MM.1S (cell line): Measurements from ENCODE around the gene CACNB2.

Source experiments
- DNase-seq: peaks from one replicate; pipeline ENCODE4 v3.0.0-alpha.2; 2015
- H2AFZ ChIP-seq: fragments of 300-600 bp; sonication (generic); 2 replicates; pipeline ENCODE4 v1.6.0; 2016; ENCODE audit warnings: antibody characterized with exemption, low read length
- H3F3A ChIP-seq: fragments of 300-600 bp; sonication (generic); 2 replicates; pipeline ENCODE4 v1.6.1; 2016; ENCODE audit warnings: mild to moderate bottlenecking, antibody characterized with exemption, low read length, moderate library complexity, mixed read lengths; ENCODE audit not compliant: insufficient read depth
- H3K27ac ChIP-seq: fragments of 300-600 bp; sonication (generic); 2 replicates; pipeline ENCODE4 v1.5.1; 2016; ENCODE audit warnings: mild to moderate bottlenecking, low read length
- H3K27me3 ChIP-seq: fragments of 300-600 bp; sonication (generic); replicated peaks from 2 replicates; pipeline ENCODE4 v1.6.0; 2016; ENCODE audit warnings: low read length; ENCODE audit not compliant: insufficient read depth
- H3K36me3 ChIP-seq: fragments of 300-600 bp; sonication (generic); replicated peaks from 2 replicates; pipeline ENCODE4 v1.6.1; 2016; ENCODE audit warnings: mild to moderate bottlenecking, low read length, mixed read lengths; ENCODE audit not compliant: insufficient read depth
- H3K4me1 ChIP-seq: fragments of 300-600 bp; sonication (generic); 2 replicates; pipeline ENCODE4 v1.6.1; 2016; ENCODE audit warnings: low read length, mixed read lengths
- H3K4me2 ChIP-seq: fragments of 300-600 bp; sonication (generic); 2 replicates; pipeline ENCODE4 v1.6.0; 2016; ENCODE audit warnings: low read depth, low read length
- H3K4me3 ChIP-seq: fragments of 300-600 bp; sonication (generic); 2 replicates; pipeline ENCODE4 v1.5.1; 2016; ENCODE audit warnings: low read length, mixed read lengths
- H3K79me2 ChIP-seq: fragments of 300-600 bp; sonication (generic); 2 replicates; pipeline ENCODE4 v1.6.1; 2016; ENCODE audit warnings: mixed run types, low read length, mixed read lengths
- H3K9ac ChIP-seq: fragments of 300-600 bp; sonication (generic); 2 replicates; pipeline ENCODE4 v1.6.1; 2016; ENCODE audit warnings: low read length, mixed read lengths
- H3K9me2 ChIP-seq: fragments of 300-600 bp; sonication (generic); replicated peaks from 2 replicates; pipeline ENCODE4 v1.6.1; 2016; ENCODE audit warnings: mild to moderate bottlenecking, low read length, mixed read lengths; ENCODE audit not compliant: insufficient read depth
- H3K9me3 ChIP-seq: fragments of 300-600 bp; sonication (generic); replicated peaks from 2 replicates; pipeline ENCODE4 v1.6.1; 2016; ENCODE audit warnings: mild to moderate bottlenecking, low read length, mixed read lengths; ENCODE audit not compliant: insufficient read depth
- H4K20me1 ChIP-seq: fragments of 300-600 bp; sonication (generic); 2 replicates; pipeline ENCODE4 v1.6.1; 2016; ENCODE audit warnings: mild to moderate bottlenecking, low read length, moderate library complexity, mixed read lengths; ENCODE audit not compliant: insufficient read depth
- CTCF ChIP-seq: fragments of 300-600 bp; sonication (generic); IDR thresholded peaks from 2 replicates; pipeline ENCODE4 v1.5.1; 2016; ENCODE audit warnings: antibody characterized with exemption, low read length, mixed read lengths
- EZH2 ChIP-seq: fragments of 300-600 bp; sonication (generic); optimal IDR thresholded peaks from 2 replicates; pipeline ENCODE3; 2017; ENCODE audit warnings: low read depth, mild to moderate bottlenecking, antibody characterized with exemption, low read length, mixed read lengths
- EZH2phosphoT487 ChIP-seq: fragments of 300-600 bp; sonication (generic); IDR thresholded peaks from 2 replicates; pipeline ENCODE4 v1.6.1; 2018; ENCODE audit warnings: antibody characterized with exemption, low read length

The CACNB2 gene

GRCh38 chr10:18308600-18308999, 168.4 kb downstream of the CACNB2 start:
- Histone ChIP-seq H3K4me1 (no peaks in the 10 kb centered on the region), H3K36me3 (no peaks in the 10 kb centered on the region), H3K9me2 (no peaks in the 10 kb centered on the region), H3K27ac (no peak overlapping the region), H3K79me2 (no peaks in the 10 kb centered on the region), H3K9me3 (no peaks in the 10 kb centered on the region), H3K4me2 (no peak overlapping the region), H4K20me1 (no peaks in the 10 kb centered on the region), H3K4me3 (no peak overlapping the region), H2AFZ (no peak overlapping the region), H3K9ac (no peak overlapping the region), H3K27me3 (no peaks in the 10 kb centered on the region), H3F3A (no peaks in the 10 kb centered on the region)
- DNase-seq = no peak
- TF ChIP-seq CTCF (no peak), EZH2 (no peak), EZH2phosphoT487 (no peak)

GRCh38 chr10:18310761-18311160, 170.5 kb downstream of the CACNB2 start:
- no peaks in the 10 kb centered on the region for H4K20me1 ChIP-seq
- no peaks in the 10 kb centered on the region for H3K27me3 ChIP-seq
- H3K36me3 ChIP-seq = no peaks in the 10 kb centered on the region
- H3K4me2 ChIP-seq = no peak overlapping the region
- H3K4me3 ChIP-seq = no peak overlapping the region
- H2AFZ ChIP-seq = no peak overlapping the region
- no peak for TF ChIP-seq CTCF
- no peak for TF ChIP-seq EZH2
- TF ChIP-seq EZH2phosphoT487 = no peak
- no peaks in the 10 kb centered on the region for H3K9me3 ChIP-seq
- no peaks in the 10 kb centered on the region for H3K9me2 ChIP-seq
- DNase-seq = no peak
- H3F3A ChIP-seq = no peaks in the 10 kb centered on the region
- H3K9ac ChIP-seq = no peak overlapping the region
- no peak overlapping the region for H3K27ac ChIP-seq
- H3K79me2 ChIP-seq = no peaks in the 10 kb centered on the region
- H3K4me1 ChIP-seq = no peaks in the 10 kb centered on the region

GRCh38 chr10:18312374-18313139, 172.3 kb downstream of the CACNB2 start:
- Histone ChIP-seq H3F3A (no peaks in the 10 kb centered on the region), H3K27me3 (no peaks in the 10 kb centered on the region), H3K4me2 (no peak overlapping the region), H3K9me3 (no peaks in the 10 kb centered on the region), H3K9ac (no peak overlapping the region), H3K9me2 (no peaks in the 10 kb centered on the region), H3K4me3 (no peak overlapping the region), H3K4me1 (no peaks in the 10 kb centered on the region), H4K20me1 (no peaks in the 10 kb centered on the region), H3K36me3 (no peaks in the 10 kb centered on the region), H2AFZ (0 out of 2 replicates have a peak overlapping the region, but pooled peaks have one; percentile 8), H3K27ac (no peak overlapping the region), H3K79me2 (no peaks in the 10 kb centered on the region)
- peak; percentile 48 for DNase-seq
- TF ChIP-seq CTCF (peak; percentile 34), EZH2phosphoT487 (no peak), EZH2 (no peak)
